Trophoblast cell (in vitro differentiated cells and primary cell): ENCODE measurements around the gene ALOX5.

Experiments used
- DNase-seq, 2 donors: peaks; one replicate each; pipeline ENCODE4 v3.0.0-alpha.2; 2016
- H2AFZ ChIP-seq: 2 replicates; pipeline ENCODE4 v1.6.1; 2013; ENCODE audit warnings: low read length, moderate library complexity, mild to moderate bottlenecking; ENCODE audit not compliant: insufficient read depth, poor library complexity
- H2AK5ac ChIP-seq: 2 replicates; pipeline ENCODE4 v1.6.1; 2013; ENCODE audit warnings: mild to moderate bottlenecking, low read length
- H2BK120ac ChIP-seq: 2 replicates; pipeline ENCODE4 v1.6.1; 2013; ENCODE audit warnings: low read length, mild to moderate bottlenecking, moderate library complexity; ENCODE audit not compliant: insufficient read depth, poor library complexity
- H2BK12ac ChIP-seq: 2 replicates; pipeline ENCODE4 v1.6.1; 2013; ENCODE audit warnings: mild to moderate bottlenecking, low read length, moderate library complexity
- H2BK5ac ChIP-seq: 2 replicates; pipeline ENCODE4 v1.6.1; 2013; ENCODE audit warnings: low read length, low read depth, moderate library complexity, mild to moderate bottlenecking; ENCODE audit not compliant: poor library complexity
- H3K14ac ChIP-seq: 2 replicates; pipeline ENCODE4 v1.6.1; 2013; ENCODE audit warnings: mild to moderate bottlenecking, low read length
- H3K18ac ChIP-seq: 2 replicates; pipeline ENCODE4 v1.6.1; 2013; ENCODE audit warnings: mild to moderate bottlenecking, low read length
- H3K23ac ChIP-seq: 2 replicates; pipeline ENCODE4 v1.6.1; 2013; ENCODE audit warnings: low read length
- H3K27ac ChIP-seq: 2 replicates; pipeline ENCODE4 v1.5.1; 2013; ENCODE audit warnings: low read depth, mild to moderate bottlenecking, inconsistent platforms, low read length, moderate library complexity
- H3K27me3 ChIP-seq: 2 replicates; pipeline ENCODE4 v1.6.1; 2013; ENCODE audit warnings: inconsistent platforms, mild to moderate bottlenecking, low read length, moderate library complexity; ENCODE audit not compliant: insufficient read depth
- H3K36me3 ChIP-seq, 2 experiments: 1 replicate in 1 of 2; 2 replicates in 1 of 2; pipeline ENCODE4 v1.6.1; 2013; ENCODE audit warnings: low read length in 2 of 2, mild to moderate bottlenecking in 2 of 2, moderate library complexity in 1 of 2; ENCODE audit not compliant: insufficient read depth in 2 of 2, control insufficient read depth in 1 of 2
- H3K4ac ChIP-seq: 2 replicates; pipeline ENCODE4 v1.6.1; 2013; ENCODE audit warnings: low read depth, mild to moderate bottlenecking, low read length, moderate library complexity
- H3K4me1 ChIP-seq, 2 experiments: 1 replicate in 1 of 2; 2 replicates in 1 of 2; pipeline ENCODE4 v1.6.1; 2013; ENCODE audit warnings: low read length in 2 of 2, mild to moderate bottlenecking in 2 of 2, moderate library complexity in 1 of 2; ENCODE audit not compliant: insufficient read depth in 2 of 2, control insufficient read depth in 1 of 2
- H3K4me2 ChIP-seq: 2 replicates; pipeline ENCODE4 v1.6.1; 2013; ENCODE audit warnings: inconsistent platforms, mild to moderate bottlenecking, low read length, moderate library complexity
- H3K4me3 ChIP-seq: 2 replicates; pipeline ENCODE4 v1.5.1; 2013; ENCODE audit warnings: mild to moderate bottlenecking, low read depth, low read length, inconsistent platforms
- H3K79me1 ChIP-seq: one replicate; pipeline ENCODE4 v1.6.1; 2013; ENCODE audit warnings: low read length
- H3K79me2 ChIP-seq: 2 replicates; pipeline ENCODE4 v1.6.1; 2013; ENCODE audit warnings: low read length, mild to moderate bottlenecking; ENCODE audit not compliant: control insufficient read depth, insufficient read depth, poor library complexity
- H3K9ac ChIP-seq: 2 replicates; pipeline ENCODE4 v1.6.1; 2013; ENCODE audit warnings: mild to moderate bottlenecking, low read length
- H3K9me3 ChIP-seq: 2 replicates; pipeline ENCODE4 v1.6.1; 2013; ENCODE audit warnings: low read depth, mild to moderate bottlenecking, control low read depth, inconsistent platforms, low read length; ENCODE audit not compliant: insufficient read depth
- H4K12ac ChIP-seq: 2 replicates; pipeline ENCODE4 v1.6.1; 2013; ENCODE audit warnings: low read depth, mild to moderate bottlenecking, low read length, moderate library complexity
- H4K8ac ChIP-seq: 2 replicates; pipeline ENCODE4 v1.6.1; 2013; ENCODE audit warnings: low read depth, mild to moderate bottlenecking, low read length, moderate library complexity
- H4K91ac ChIP-seq: one replicate; pipeline ENCODE4 v1.6.1; 2013; ENCODE audit warnings: low read depth, mild to moderate bottlenecking, low read length, moderate library complexity
- WGBS: extraction: QIAGEN DNeasy Blood & Tissue Kit; methylation state at CpG from one replicate; pipeline ENCODE4 v1.1.7; 2013; ENCODE audit warnings: missing lambda C conversion rate; ENCODE audit not compliant: insufficient read length, insufficient coverage; ENCODE audit errors: extremely low coverage; 5-methylcytosine and 5-hydroxymethylcytosine counted together

Gene ALOX5

DNA sequence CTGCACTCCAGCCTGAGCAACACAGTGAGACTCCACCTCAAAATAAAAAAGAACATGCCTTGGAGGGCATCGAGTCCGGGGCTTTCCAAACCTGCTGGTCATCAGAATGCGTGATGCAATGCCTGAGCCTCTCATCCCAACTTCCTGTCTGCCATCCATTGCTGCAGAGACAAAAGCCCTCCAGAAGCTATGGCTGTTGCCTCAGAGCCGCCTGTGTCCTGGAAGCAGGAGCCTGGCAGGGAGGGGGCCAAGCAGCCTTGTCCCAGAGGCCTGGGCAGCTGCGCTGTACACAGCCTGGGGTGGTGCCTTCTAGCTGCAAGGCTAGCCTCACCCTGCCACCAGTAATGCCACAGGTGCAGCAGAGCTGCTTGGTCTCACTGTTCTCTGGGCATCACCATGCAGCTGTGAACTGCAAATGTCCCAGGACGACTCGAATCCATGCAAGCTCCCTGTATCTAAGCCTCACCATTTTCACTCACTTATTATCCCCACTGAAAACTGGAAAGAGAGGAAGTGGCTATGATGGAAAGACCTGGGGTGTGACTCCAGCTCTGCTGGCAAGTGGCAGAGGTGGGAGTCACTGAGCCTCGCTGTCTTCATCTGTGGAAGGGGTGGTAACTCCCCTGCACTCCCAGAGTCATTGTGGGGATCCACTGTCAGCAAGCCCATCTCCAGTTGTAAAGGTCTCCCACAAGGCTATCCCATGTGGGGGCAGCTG, 7.0 kb downstream of the ALOX5 start:
- no peak overlapping the region for H2BK5ac ChIP-seq
- H3K79me2 ChIP-seq = no peaks in the 10 kb centered on the region
- no peak overlapping the region for H4K91ac ChIP-seq
- no peak overlapping the region for H2BK12ac ChIP-seq
- H3K23ac ChIP-seq = no peak overlapping the region
- no peak overlapping the region for H4K12ac ChIP-seq
- no peak overlapping the region for H2AFZ ChIP-seq
- H3K18ac ChIP-seq = no peak overlapping the region
- DNase-seq = peak; percentile 23 to 39
- H3K4me3 ChIP-seq = no peak overlapping the region
- no peak overlapping the region for H4K8ac ChIP-seq
- H3K27ac ChIP-seq = no peak overlapping the region
- H3K9me3 ChIP-seq = no peaks in the 10 kb centered on the region
- H3K9ac ChIP-seq = no peak overlapping the region
- H3K4me2 ChIP-seq = no peak overlapping the region
- no peak overlapping the region for H2BK120ac ChIP-seq
- no peaks in the 10 kb centered on the region for H3K4me1 ChIP-seq
- no peak overlapping the region for H3K4ac ChIP-seq
- H3K27me3 ChIP-seq = no peaks in the 10 kb centered on the region
- H2AK5ac ChIP-seq = no peak overlapping the region
- H3K14ac ChIP-seq = no peak overlapping the region
- no peaks in the 10 kb centered on the region for H3K79me1 ChIP-seq
- no peaks in the 10 kb centered on the region for H3K36me3 ChIP-seq
- WGBS = no CpG with 5 or more reads among the region's 8 CpGs

DNA sequence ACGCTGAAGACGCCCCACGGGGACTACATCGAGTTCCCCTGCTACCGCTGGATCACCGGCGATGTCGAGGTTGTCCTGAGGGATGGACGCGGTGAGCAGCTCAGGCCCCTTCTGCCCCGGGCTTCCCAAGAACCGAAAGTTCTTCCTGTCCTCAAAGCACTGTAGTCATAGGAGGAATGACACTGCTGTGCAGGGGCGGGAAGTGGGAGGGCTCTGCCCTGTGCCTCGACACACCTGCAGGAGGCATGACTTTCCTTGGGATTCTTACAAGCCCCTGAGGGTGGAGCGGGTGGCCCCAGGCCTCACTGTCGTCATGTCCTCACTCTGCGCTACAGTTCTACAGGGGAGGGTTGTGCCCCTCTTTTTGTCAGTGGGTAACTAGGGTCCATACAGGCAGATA, 8.6 kb downstream of the ALOX5 start:
- WGBS = no CpG with 5 or more reads among the region's 17 CpGs
- Histone ChIP-seq H2AFZ (no peak overlapping the region), H3K23ac (no peak overlapping the region), H4K8ac (no peak overlapping the region), H3K27ac (no peak overlapping the region), H3K18ac (no peak overlapping the region), H2AK5ac (no peak overlapping the region), H3K27me3 (no peaks in the 10 kb centered on the region), H2BK5ac (no peak overlapping the region), H3K79me1 (no peaks in the 10 kb centered on the region), H2BK12ac (no peak overlapping the region), H3K4me2 (no peak overlapping the region), H3K14ac (no peak overlapping the region), H3K9me3 (no peaks in the 10 kb centered on the region), H4K12ac (no peak overlapping the region), H2BK120ac (no peak overlapping the region), H3K36me3 (no peaks in the 10 kb centered on the region), H3K4me1 (no peaks in the 10 kb centered on the region), H3K79me2 (no peaks in the 10 kb centered on the region), H3K9ac (no peak overlapping the region), H3K4me3 (no peak overlapping the region), H4K91ac (no peak overlapping the region), H3K4ac (no peak overlapping the region)
- no peak for DNase-seq

- Histone ChIP-seq H3K79me2 (no peaks in the 10 kb centered on the region), H2AK5ac (no peak overlapping the region), H2BK5ac (no peak overlapping the region), H3K79me1 (no peaks in the 10 kb centered on the region), H4K12ac (no peak overlapping the region), H2AFZ (no peak overlapping the region), H2BK12ac (no peak overlapping the region), H3K4me2 (no peak overlapping the region), H3K36me3 (no peaks in the 10 kb centered on the region), H3K9ac (no peak overlapping the region), H3K9me3 (peaks cover 3% of the 10 kb centered on the region), H3K4me1 (no peaks in the 10 kb centered on the region), H3K27me3 (no peaks in the 10 kb centered on the region), H3K4ac (no peak overlapping the region), H4K8ac (no peak overlapping the region), H3K14ac (no peak overlapping the region), H2BK120ac (no peak overlapping the region), H3K23ac (no peak overlapping the region), H3K18ac (no peak overlapping the region), H3K4me3 (no peak overlapping the region), H3K27ac (no peak overlapping the region), H4K91ac (no peak overlapping the region)
- WGBS = no CpG with 5 or more reads among the region's 4 CpGs
- no peak for DNase-seq
These were observed 9.8 kb downstream of the ALOX5 start for GRCh38 chr10:45383682-45384330.

DNA sequence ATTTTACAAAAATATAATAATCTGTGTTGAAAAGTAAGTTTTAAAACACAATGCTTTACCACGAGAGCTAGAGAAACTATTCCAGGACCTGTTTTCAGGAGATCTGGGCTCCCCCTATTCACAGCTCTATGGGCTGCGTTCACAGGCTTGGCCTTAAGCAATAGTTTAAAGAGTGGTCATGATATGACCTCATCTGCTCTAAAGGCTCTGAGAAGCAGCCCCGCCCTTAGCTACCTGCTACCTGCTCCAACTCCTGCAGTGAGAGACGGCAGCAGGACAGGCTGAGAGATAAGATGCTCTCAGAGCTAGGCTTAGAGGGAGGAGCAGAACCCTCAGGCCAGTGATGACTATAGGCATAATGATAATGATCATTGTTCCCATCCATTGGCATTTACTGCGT, 12.6 kb downstream of the ALOX5 start:
- DNase-seq = peak in 1 of 2 donors; percentile 24
- no peak overlapping the region for H2AFZ ChIP-seq
- H3K4ac ChIP-seq = no peak overlapping the region
- H3K27ac ChIP-seq = no peak overlapping the region
- H3K9me3 ChIP-seq = peaks cover 3% of the 10 kb centered on the region
- H3K36me3 ChIP-seq = no peaks in the 10 kb centered on the region
- H4K8ac ChIP-seq = no peak overlapping the region
- H4K12ac ChIP-seq = no peak overlapping the region
- H3K18ac ChIP-seq = no peak overlapping the region
- no peaks in the 10 kb centered on the region for H3K79me2 ChIP-seq
- no peak overlapping the region for H3K23ac ChIP-seq
- H3K27me3 ChIP-seq = no peaks in the 10 kb centered on the region
- H2AK5ac ChIP-seq = no peak overlapping the region
- no peak overlapping the region for H2BK5ac ChIP-seq
- no peak overlapping the region for H3K4me3 ChIP-seq
- no peak overlapping the region for H2BK120ac ChIP-seq
- H3K4me2 ChIP-seq = no peak overlapping the region
- H2BK12ac ChIP-seq = no peak overlapping the region
- no peak overlapping the region for H3K14ac ChIP-seq
- H3K4me1 ChIP-seq = no peaks in the 10 kb centered on the region
- no peak overlapping the region for H3K9ac ChIP-seq
- WGBS = no CpG with 5 or more reads among the region's 5 CpGs
- H3K79me1 ChIP-seq = no peaks in the 10 kb centered on the region
- H4K91ac ChIP-seq = no peak overlapping the region
